Transverse colon (tissue), 4 donors: ENCODE data around the gene SEMA3G. TPM values are rescaled to one million over a fixed set of nuclear protein-coding genes. Genes with fewer than 3 reads are reported as not detected.
A peak's percentile ranks its signal among the peaks of the same experiment; 100 is the strongest.

Experiments used
- DNase-seq: peaks from one replicate; pipeline ENCODE4 v3.0.0-alpha.2; 2019
- H3K27ac ChIP-seq, 4 donors: fragments of 200-600 bp; sonication (generic); 2 replicates each; pipeline ENCODE4 v1.5.1; 2016 to 2018; ENCODE audit warnings: inconsistent platforms in 4 of 4
- H3K27me3 ChIP-seq: fragments of 200-600 bp; sonication (generic); 2 replicates; pipeline ENCODE4 v1.5.1; 2017; ENCODE audit warnings: inconsistent platforms
- H3K36me3 ChIP-seq, 4 donors: fragments of 200-600 bp; sonication (generic); 2 replicates each; pipeline ENCODE4 v1.5.1; 2017 to 2019; ENCODE audit warnings: inconsistent platforms in 4 of 4
- H3K4me1 ChIP-seq, 4 donors: fragments of 200-600 bp; sonication (generic); 2 replicates each; pipeline ENCODE4 v1.5.1; 2017 to 2020; ENCODE audit warnings: inconsistent platforms in 4 of 4
- H3K4me3 ChIP-seq, 4 donors: fragments of 200-600 bp; sonication (generic); 1 replicate in 1 of 4; 2 replicates in 3 of 4; pipeline versions ENCODE4 v1.5.1 to v1.6.1; 2017 to 2019; ENCODE audit warnings: inconsistent platforms in 4 of 4
- H3K9me3 ChIP-seq, 2 donors: fragments of 200-600 bp; sonication (generic); 2 replicates each; pipeline ENCODE4 v1.5.1; 2017 to 2019; ENCODE audit warnings: inconsistent platforms in 2 of 2
- EP300 ChIP-seq: sonication (generic); formaldehyde crosslinking; IDR thresholded peaks from one replicate; pipeline ENCODE4 v1.6.1; 2017; ENCODE audit warnings: antibody characterized with exemption, low read depth
- POLR2A ChIP-seq: fragments of 450-650 bp; IDR thresholded peaks from one replicate; pipeline ENCODE4 v1.6.1; 2016; ENCODE audit warnings: antibody characterized with exemption, mild to moderate bottlenecking, moderate library complexity
- POLR2AphosphoS5 ChIP-seq, 3 donors: sonication (generic); formaldehyde crosslinking; IDR thresholded peaks; one replicate each; pipeline ENCODE4 v1.6.1; 2016; ENCODE audit warnings: antibody characterized with exemption in 3 of 3
- WGBS, 2 donors: methylation state at CpG; one replicate each; pipeline ENCODE4 v1.1.5; 2018; ENCODE audit warnings: low coverage in 1 of 2; 5-methylcytosine and 5-hydroxymethylcytosine counted together
- in situ Hi-C, 4 donors: fragments of 200-750 bp; cut with MboI; loops; one replicate each; pipeline versions ENCODE4 v1.15.0 to v1.15.1; 2017; ENCODE audit warnings: low sequenced_read_pairs in 3 of 4, low pct_ligation_motif_present in 1 of 4, low pct_unique_long_range_greater_than_20kb in 1 of 4
- intact Hi-C: fragments of 100-400 bp; cut with DNase I; formaldehyde crosslinking; loops from one replicate; pipeline ENCODE4 v1.15.1; 2023; ENCODE audit warnings: low total_unique reads
- total RNA-seq, 4 donors: library from RNA; depleted of rRNA; stranded (reverse); fragments of >200 nt; gene quantifications; one replicate each; pipeline ENCODE4 v1.1.0, GENCODE V29; 2016
- TF ChIP-seq, protein P1 (sequence below), 5 experiments: fragments of 200-600 bp in 3 of 5; fragments of 450-650 bp in 2 of 5; sonication (generic) in 3 of 5; IDR thresholded peaks; 1 replicate in 2 of 5; 2 replicates in 3 of 5; pipeline ENCODE4 v1.5.1; 2016 to 2017; ENCODE audit warnings: antibody characterized with exemption in 5 of 5, inconsistent platforms in 3 of 5, mild to moderate bottlenecking in 2 of 5, moderate library complexity in 1 of 5

Gene SEMA3G
- total RNA-seq, 4 donors from 2014 or later = 1.2 to 21.7 (median 2.3) TPM

DNA sequence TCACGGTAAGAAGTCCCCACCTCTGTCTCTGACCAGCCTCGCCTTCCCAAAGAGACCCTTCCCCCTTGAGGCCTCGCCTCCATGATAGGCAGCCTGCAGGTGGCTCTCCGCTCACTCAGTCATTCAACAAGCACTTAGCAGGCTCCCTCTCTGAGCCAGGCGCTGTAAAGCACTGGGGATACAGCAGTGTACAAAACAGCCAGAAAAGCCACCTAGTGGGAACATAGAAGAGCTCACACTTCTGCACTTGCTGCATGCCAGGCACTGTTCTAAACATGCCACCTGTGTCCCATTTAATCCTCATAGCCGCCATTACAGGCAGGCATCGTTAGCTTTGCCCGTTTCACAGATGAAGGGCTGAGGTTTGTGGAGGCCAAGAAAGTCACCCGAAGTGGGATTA, 56.0 kb downstream of the SEMA3G start:
- no peaks in the 10 kb centered on the region for H3K9me3 ChIP-seq
- in situ Hi-C loops = no loop called here
- H3K4me1 ChIP-seq = no peaks in the 10 kb centered on the region
- H3K4me3 ChIP-seq = no peak overlapping the region
- H3K27me3 ChIP-seq = no peaks in the 10 kb centered on the region
- DNase-seq = no peak
- TF ChIP-seq POLR2A (no peak), EP300 (no peak), POLR2AphosphoS5 (IDR thresholded peaks at IDR 0.05) (no peak)
- TF ChIP-seq, protein P1, sequence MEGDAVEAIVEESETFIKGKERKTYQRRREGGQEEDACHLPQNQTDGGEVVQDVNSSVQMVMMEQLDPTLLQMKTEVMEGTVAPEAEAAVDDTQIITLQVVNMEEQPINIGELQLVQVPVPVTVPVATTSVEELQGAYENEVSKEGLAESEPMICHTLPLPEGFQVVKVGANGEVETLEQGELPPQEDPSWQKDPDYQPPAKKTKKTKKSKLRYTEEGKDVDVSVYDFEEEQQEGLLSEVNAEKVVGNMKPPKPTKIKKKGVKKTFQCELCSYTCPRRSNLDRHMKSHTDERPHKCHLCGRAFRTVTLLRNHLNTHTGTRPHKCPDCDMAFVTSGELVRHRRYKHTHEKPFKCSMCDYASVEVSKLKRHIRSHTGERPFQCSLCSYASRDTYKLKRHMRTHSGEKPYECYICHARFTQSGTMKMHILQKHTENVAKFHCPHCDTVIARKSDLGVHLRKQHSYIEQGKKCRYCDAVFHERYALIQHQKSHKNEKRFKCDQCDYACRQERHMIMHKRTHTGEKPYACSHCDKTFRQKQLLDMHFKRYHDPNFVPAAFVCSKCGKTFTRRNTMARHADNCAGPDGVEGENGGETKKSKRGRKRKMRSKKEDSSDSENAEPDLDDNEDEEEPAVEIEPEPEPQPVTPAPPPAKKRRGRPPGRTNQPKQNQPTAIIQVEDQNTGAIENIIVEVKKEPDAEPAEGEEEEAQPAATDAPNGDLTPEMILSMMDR (IDR thresholded peaks at IDR 0.05) = no peak
- no peak overlapping the region for H3K27ac ChIP-seq
- H3K36me3 ChIP-seq = no peaks in the 10 kb centered on the region
- 91 to 100% methylated on average over 1 to 9 of the region's 9 CpGs for WGBS, 2 donors
- intact Hi-C loops = no loop called here

DNA sequence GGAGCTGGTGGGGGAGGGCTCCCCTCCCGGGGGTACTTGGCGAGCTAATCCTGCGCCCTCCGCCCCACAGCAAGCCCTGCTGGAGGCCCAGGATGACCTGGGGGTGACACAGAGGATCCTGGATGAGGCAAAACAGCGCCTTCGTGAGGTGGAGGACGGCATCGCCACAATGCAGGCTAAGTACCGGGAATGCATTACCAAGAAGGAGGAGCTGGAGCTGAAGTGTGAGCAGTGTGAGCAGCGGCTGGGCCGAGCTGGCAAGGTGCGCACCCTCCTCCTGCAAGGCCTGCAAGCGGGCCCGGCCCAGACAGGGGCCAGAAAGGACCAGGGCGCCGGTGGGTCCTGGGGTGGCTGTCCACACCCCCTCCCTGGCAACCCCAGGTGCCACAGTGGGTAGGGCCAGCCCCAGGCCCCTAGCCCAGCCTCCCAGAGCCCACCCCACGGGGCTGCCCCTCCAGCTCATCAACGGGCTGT, 56.5 kb downstream of the SEMA3G start:
- H3K4me3 ChIP-seq = no peak overlapping the region
- WGBS, 2 donors = 84% methylated on average over 18 of the region's 18 CpGs; no CpG with 5 or more reads in 1 of the 2 donors
- intact Hi-C loops = no loop called here
- no peaks in the 10 kb centered on the region for H3K9me3 ChIP-seq
- H3K36me3 ChIP-seq = no peaks in the 10 kb centered on the region
- H3K4me1 ChIP-seq = no peaks in the 10 kb centered on the region
- TF ChIP-seq POLR2A (no peak), POLR2AphosphoS5 (IDR thresholded peaks at IDR 0.05) (no peak), EP300 (no peak)
- TF ChIP-seq, protein P1 (IDR thresholded peaks at IDR 0.05) = no peak
- no peaks in the 10 kb centered on the region for H3K27me3 ChIP-seq
- no peak for DNase-seq
- H3K27ac ChIP-seq = no peak overlapping the region
- in situ Hi-C loops = no loop called here

DNA sequence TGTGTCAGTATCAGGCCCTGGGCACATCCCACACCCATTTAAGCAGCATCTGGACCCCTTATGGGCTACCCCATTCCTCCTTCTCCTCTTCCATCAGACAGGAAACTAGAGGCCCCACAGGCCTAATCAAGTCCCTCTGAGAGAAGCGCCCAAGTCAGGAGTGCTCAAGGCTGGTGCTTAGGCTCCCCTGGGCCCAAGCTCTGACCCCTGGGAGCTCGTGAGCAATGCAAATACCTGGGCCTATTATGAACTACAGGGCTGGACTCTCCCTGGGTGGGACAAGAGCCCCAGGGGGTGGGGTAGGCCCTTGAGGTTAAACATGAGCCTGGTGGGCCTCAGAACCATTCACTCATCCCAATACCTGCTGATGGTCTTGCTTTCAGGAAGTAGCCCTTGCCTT, 57.4 kb downstream of the SEMA3G start:
- no peak for DNase-seq
- 100% methylated on average over 2 of the region's 2 CpGs; no CpG with 5 or more reads in 1 of the 2 donors for WGBS, 2 donors
- no peaks in the 10 kb centered on the region for H3K36me3 ChIP-seq
- no peaks in the 10 kb centered on the region for H3K9me3 ChIP-seq
- no peak for TF ChIP-seq POLR2A
- TF ChIP-seq EP300 = no peak
- TF ChIP-seq POLR2AphosphoS5 (IDR thresholded peaks at IDR 0.05) = no peak
- TF ChIP-seq, protein P1 (IDR thresholded peaks at IDR 0.05) = no peak
- no peaks in the 10 kb centered on the region for H3K27me3 ChIP-seq
- H3K27ac ChIP-seq = no peak overlapping the region
- H3K4me1 ChIP-seq = no peaks in the 10 kb centered on the region
- in situ Hi-C loops (no loop called here), intact Hi-C loops (no loop called here)
- no peak overlapping the region for H3K4me3 ChIP-seq

DNA sequence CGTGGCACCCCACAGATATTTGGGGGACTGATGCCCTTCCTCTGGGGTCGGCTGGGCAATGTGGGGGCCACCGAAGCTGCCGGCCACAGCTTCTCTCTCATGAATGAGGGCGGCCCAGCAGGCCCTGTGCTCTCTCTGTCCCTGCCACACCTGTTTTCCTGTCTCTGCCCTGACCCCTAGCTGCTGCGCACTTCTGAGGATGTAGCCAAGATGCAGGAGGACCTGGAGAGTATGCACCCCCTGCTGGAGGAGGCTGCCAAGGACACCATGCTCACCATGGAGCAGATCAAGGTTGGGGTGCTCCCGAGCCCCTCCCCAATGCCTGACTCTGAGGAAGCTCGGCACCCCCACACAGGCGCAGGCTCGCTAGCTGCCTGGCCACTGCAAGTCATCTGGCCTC, 59.7 kb downstream of the SEMA3G start:
- in situ Hi-C loops (no loop called here), intact Hi-C loops (no loop called here)
- TF ChIP-seq EP300 = no peak
- TF ChIP-seq POLR2A = no peak
- TF ChIP-seq, protein P1 (IDR thresholded peaks at IDR 0.05) = peak in 2 of 5 experiments; percentile 16 to 25
- Histone ChIP-seq H3K4me1 (no peaks in the 10 kb centered on the region), H3K27ac (no peak overlapping the region), H3K36me3 (no peaks in the 10 kb centered on the region), H3K27me3 (no peaks in the 10 kb centered on the region), H3K4me3 (no peak overlapping the region), H3K9me3 (no peaks in the 10 kb centered on the region)
- WGBS, 2 donors = 75 to 83% methylated on average over 4 to 8 of the region's 10 CpGs
- DNase-seq = no peak
